A172 (cell line): ENCODE results near the gene STK25. TPM values are rescaled to one million over a fixed set of nuclear protein-coding genes. Genes with fewer than 3 reads are reported as not detected.
"Not testable (repeated sequence)": the region's sequence is repeated elsewhere in the genome, so short reads cannot be mapped to it uniquely, and the experiment has no call there.

Source experiments
- DNase-seq: peaks from one replicate; pipeline ENCODE4 v3.0.0-alpha.2; 2015; ENCODE audit warnings: low spot score
- total RNA-seq: library from RNA; depleted of rRNA; stranded (reverse); fragments of >200 nt; shearing (Covaris generic); gene quantifications from 2 replicates; pipeline ENCODE4 v1.2.3, GENCODE V29; 2014

The STK25 gene
- total RNA-seq, 1 experiment from 2014 or later: 202 TPM

DNA sequence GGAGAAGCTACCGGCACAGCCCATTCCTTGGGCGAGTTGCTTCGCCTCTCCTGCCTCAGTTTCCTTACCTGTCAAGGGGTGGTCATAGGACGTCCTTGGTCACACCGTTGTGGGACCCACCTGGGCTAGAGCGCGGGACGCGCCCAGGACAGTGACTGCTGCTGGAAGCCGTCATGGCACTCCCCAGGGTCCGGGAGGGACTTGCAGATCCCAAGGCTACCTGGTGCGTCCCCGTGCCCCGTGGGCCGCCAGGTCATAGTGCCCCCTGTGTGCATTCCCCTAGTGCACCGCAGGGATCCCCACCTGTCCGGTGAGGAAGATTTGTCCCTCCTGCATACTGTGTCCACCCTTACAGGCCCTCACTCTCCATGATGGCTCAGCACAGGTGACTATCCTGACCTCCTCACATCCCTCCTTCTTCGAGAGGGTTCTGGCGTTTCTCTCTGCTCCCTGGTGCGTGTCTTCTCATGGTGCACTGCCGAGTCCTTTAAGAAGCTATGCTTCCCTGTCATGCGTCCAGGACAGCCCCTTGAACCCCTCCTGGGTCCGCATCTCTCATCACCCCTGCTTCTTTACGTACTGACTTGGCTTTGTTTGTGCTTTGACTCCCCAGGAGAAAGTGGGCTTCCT, 886 bp upstream of the STK25 start:
- no peak for DNase-seq

DNA sequence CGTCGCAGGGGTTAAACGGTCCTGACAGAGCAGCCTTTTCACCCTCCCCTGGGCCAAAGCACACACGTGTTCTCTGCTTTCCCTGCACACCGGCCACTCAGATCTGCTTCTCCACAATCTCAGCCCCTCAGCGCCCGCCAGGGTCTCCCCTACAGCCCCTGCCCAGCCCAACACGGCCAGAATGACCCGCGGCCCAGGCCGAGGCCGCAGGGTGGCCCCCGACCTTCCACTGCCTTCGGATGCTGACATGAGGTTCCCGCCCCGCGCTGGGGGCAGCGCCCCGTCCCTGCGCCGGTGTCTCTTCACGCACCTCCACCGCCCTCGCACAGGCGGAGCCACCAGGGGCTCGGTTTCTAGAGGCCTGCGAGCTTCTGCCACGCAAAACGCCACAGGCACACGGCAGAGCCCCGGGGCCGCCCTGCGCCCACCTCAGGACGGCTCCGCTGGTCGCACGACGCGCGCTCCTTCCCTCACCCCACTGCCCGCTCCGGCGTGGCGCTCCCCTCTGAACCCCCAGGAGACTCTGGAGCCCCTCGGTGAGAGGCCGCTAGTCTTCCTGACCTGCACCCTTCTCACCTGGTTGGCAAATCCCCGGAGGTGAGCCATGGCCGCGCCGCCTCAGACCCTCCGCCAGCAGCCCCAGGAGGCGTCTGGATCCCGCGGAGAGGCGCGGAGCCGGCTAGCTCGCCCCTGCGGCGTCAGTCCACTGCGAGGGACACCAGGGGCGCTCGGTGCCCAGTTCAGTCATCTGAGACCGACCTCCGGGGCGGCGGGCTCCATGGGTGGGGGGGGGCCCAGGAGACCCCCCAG, 749 bp downstream of the STK25 start:
- peak; percentile 36 for DNase-seq

DNA sequence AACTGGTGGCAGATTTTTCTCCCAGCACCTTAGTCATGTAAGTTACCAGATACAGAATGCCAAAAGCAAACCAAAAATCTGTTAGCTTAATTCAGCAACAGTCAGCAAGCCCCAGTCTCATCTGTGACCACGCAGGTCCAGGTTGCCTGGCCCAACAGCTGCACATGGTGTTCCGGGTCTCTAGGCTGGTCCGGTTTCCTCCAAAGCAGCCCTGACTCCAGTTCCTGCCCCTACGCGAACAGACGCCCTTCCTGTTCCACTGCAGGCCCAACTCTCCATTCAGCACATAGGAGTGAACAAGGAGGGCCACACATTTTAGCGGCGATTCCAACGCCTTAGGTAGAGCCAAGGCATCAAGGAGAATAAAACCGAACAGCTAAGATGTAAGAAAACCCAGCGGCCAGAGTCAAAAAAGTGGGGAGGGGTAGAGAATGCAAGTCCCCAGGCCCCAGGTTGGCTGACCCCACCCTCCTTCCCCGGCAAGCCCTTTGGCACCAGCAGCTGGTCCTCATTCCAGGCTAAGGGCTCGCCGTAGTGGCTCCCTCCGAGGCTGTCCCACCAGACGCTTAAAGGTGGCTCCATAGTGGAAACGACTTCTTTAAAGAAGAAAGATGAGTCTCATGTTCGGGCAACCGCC, 1.5 kb downstream of the STK25 start:
- DNase-seq: no peak

- DNase-seq: not testable (repeated sequence)
Measured at GRCh38 chr2:241506317-241506716, 2.1 kb downstream of the STK25 start.

GRCh38 chr2:241505781-241506201, 2.6 kb downstream of the STK25 start:
- no peak for DNase-seq

DNA sequence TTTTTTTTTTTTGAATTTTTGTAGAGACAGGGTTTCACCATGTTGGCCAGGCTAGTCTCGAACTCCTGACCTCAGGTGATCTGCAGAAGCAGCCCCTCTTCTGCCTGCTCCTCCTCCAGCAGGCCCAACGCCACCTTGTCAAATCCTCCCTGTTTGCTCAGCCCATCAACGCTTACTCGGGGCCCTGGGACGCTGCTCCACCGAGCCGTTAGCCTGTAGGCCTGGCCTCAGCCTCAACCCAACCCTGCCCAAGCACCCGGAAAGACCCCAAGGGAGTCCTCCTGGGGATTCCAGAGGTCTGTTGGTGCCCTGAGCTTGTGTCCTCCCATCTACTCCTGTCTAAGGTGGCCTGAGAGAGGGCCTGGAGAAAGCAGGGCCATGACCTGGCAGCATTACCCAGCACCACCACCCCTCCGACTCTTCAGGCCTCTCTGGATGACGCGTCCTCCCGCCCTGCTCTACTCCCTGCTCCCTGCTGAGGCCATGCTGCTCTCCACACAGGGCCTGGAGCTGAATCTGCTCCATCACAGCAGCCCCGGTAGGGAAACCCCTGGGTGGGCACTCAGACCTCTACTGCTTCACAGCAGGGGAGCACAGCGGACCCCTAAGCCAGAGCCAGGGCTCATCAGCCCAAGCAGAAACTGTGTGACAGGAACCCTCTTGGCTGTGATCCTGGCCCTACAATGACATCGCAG, 3.2 kb downstream of the STK25 start:
- DNase-seq: no peak

DNA sequence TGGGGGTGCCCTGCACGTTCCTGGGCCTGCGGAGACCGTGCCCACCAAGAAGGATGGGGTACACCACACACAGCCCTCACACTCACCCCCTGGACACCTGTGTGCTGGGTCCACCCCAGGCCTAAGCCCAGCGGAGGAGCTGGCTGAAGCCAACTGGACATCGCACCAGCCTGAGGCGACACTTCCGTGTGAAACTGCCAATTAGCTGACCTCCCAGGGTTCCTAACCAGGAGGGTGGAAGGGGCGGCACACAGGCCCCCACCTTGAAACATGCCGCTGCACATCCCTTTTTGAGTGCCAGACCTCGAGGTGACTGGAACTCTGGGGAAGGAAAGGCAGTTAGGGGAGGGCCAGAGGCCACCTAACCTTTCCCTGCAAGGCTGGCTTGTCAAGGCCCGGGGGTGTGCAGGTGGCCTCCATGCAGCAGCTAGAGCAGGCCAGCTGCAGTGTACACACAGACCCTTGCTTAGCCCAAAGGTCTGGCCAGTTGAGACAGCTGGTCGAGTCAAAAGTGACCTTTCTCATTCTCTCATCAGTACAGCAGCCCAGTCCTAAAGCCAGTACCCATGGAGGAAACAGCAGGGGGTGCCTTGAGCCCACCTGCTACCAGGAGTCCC, 4.5 kb downstream of the STK25 start:
- DNase-seq: no peak

DNA sequence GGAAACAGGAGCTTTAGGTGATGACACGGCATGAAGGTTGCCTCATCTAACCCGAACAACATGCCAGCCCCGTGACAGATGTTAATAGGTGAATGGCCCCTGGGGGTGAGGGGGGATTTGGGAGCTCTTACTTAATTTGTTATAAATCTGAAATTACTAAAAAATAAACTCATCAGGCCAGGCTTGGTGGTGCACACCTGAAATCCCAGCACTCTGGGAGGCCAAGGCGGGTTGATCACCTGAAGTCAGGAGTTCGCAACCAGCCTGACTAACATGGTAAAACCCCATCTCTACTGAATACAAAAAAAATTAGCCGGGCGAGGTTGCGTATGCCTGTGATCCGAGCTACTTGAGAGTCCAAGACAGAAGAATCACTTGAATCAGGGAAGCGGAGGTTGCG, 6.1 kb downstream of the STK25 start:
- no peak for DNase-seq

GRCh38 chr2:241501551-241501950, 6.8 kb downstream of the STK25 start:
- DNase-seq: no peak

- no peak for DNase-seq
Measured at GRCh38 chr2:241501099-241501541, 7.3 kb downstream of the STK25 start.

DNA sequence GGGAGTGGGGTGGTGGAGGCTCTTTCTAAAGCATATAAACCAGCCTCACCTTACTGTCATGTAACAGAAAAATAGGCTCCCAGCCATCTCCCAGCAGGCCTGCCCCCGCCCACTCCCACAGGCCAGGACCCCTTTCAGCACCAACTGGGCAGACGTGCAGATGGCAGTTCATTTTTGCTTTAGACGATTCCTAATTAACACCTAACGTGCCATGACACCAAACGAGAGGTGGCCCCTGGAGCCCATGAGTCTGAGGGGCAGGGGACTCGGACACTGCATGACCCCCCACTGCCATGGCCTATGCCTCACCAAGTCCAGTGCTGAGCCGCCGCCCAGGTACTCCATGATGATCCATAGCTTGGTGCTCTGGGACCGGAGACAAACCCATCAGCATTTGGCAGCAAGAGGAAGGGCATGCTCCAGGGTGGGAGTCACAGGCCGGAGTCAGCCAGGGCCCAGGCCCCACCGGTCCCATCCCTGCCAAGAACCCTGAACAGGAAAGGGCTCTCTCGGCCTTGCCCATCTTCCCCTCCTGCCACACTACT, 7.9 kb downstream of the STK25 start:
- DNase-seq: no peak

DNA sequence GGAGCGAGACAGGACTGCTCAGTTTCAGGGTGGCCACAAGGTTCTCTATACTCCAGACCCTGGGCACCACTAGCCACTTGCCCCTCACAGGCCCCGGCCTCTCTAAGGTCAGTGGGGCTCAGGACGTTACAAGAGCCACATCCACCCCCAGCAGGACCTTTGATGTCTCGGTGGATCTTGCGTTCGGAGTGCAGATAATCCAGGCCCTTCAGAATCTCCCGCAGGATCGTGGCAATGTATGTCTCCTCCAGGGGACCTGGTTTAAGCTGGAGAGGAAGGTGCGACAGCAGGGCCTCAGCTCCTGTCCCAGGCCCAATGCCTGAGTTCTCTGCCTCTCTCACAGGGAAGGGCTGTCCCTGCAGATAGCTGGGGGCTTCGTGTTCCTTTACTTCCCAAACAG, 8.4 kb downstream of the STK25 start:
- DNase-seq: no peak

- DNase-seq: no peak
Measured at GRCh38 chr2:241499146-241499965, 9.0 kb downstream of the STK25 start.

- DNase-seq: no peak
Measured at GRCh38 chr2:241498115-241499070, 10.0 kb downstream of the STK25 start.

DNA sequence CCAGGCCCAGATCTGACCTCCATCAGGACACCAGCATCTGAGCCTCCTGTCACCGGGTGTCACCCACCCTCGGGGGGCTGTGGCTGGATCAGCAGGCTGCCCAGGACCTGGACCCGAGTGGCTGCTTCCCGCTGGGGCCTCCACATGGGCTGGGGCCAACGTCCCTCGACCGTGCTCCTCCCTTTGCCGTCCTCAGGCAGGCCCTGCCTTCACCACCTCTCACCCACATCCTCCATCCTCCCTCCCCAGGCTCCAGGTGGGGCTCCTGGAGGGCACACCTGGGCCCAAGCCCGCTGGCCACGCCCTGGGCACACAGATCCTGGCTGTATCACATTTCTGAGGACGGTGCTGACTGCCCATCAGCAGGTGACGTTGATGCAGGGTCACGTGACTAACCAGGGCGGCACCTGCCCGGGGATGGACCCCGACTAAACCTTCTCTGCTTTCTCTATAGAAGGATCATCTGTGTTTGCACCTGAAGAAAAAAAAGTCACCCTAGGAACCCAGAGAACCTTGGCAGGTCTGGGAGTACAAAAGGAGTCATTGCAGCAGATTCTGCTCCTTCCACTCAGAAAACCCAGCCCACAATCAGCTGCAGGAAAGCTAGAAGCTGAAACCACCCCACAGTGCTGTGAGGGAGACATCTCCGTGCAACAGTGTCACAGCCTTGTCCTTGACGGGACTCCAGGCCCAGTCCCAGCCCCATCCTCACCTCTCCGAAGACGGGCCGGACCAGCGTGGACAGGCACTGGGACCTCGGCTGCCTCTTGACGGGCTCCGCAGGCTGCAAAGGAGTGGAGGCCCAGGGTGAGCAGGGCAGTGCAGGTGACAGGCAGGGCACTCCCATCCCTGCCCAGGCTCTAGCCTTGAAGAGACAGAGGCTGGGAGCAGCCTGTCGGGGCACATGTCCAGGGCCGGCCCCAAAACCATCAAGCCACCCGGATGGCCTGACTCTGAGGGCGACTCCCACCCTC, 11.2 kb downstream of the STK25 start:
- no peak for DNase-seq

DNA sequence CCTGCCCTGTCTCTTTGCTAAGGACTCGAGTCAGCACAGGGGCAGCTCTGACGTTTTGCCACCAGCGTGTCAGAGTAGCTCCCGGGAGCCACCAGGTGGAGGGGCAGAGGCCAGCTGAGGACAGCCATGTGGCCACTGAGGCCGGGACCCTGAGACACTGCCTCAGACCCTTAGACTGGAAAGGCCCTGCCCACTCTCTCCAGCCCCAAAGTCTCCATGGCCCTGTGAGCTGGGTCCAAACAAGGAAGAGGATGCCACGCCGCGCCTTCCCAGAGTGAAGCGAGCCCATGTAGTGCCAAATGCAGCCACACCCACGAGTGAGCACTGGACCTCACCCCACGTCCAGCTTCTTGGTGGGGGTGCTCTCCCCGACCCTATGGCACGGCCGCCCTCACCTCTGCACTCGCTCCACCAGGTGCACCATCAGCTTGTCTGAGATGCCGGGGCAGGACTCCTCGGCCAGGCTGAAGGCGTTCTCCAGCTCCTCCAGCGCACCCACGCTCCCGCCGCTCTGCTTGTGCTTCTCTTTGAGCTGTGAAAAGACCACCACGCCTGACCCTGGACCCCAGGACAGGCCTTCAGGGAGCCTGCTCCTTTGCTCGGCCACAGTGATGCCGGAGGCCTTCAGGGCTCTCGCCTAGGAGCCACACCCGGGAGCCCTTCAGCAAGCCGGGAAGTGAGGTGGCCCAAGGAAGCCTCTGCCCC, 12.2 kb downstream of the STK25 start:
- DNase-seq: no peak

- DNase-seq: no peak
Measured at GRCh38 chr2:241495172-241496002, 13.0 kb downstream of the STK25 start.
